Body of pancreas (tissue), 4 donors: ENCODE data around the gene FLYWCH1.

Source experiments
- CTCF ChIP-seq, 7 experiments: fragments of 450-650 bp in 4 of 7; fragments of 200-600 bp in 3 of 7; sonication (generic) in 3 of 7; IDR thresholded peaks; one replicate each; pipeline ENCODE4 v1.5.1; 2016 to 2019; ENCODE audit warnings: antibody characterized with exemption in 7 of 7
- POLR2A ChIP-seq, 3 donors: fragments of 450-650 bp; IDR thresholded peaks; one replicate each; pipeline ENCODE4 v1.6.1; 2016; ENCODE audit warnings: antibody characterized with exemption in 3 of 3, mild to moderate bottlenecking in 2 of 3

- TF ChIP-seq CTCF (IDR thresholded peaks at IDR 0.05) (no peak), POLR2A (IDR thresholded peaks at IDR 0.05) (no peak)
Measured at GRCh38 chr16:2971985-2972784, 60.5 kb downstream of the FLYWCH1 start.
